VCaP (cell line): ENCODE measurements around the gene NRTN.
"Not testable (repeated sequence)": the region's sequence is repeated elsewhere in the genome, so short reads cannot be mapped to it uniquely, and the experiment has no call there.

Experiments
- H3K27ac ChIP-seq: fragments of 450-650 bp; 2 replicates; pipeline ENCODE4 v1.5.1; 2017
- CTCF ChIP-seq: fragments of 450-650 bp; conservative IDR thresholded peaks from 2 replicates; pipeline ENCODE4 v1.5.1; 2017; ENCODE audit warnings: mild to moderate bottlenecking, moderate library complexity

Gene NRTN

GRCh38 chr19:5844456-5845433 is 39.9 kb downstream of the NRTN start:
- H3K27ac ChIP-seq: no peak overlapping the region
- no peak for TF ChIP-seq CTCF

- not testable (repeated sequence) for H3K27ac ChIP-seq
These were observed 43.0 kb downstream of the NRTN start for GRCh38 chr19:5847846-5848245.

- not testable (repeated sequence) for H3K27ac ChIP-seq
These were observed 43.8 kb downstream of the NRTN start for GRCh38 chr19:5848621-5849020.

GRCh38 chr19:5850189-5850588 is 45.3 kb downstream of the NRTN start:
- no peak for TF ChIP-seq CTCF
- H3K27ac ChIP-seq: no peak overlapping the region

- no peak for TF ChIP-seq CTCF
- H3K27ac ChIP-seq: no peak overlapping the region
These were observed 46.0 kb downstream of the NRTN start for GRCh38 chr19:5850743-5851293.

GRCh38 chr19:5851302-5851701 is 46.4 kb downstream of the NRTN start, which contains the start of gene FUT3:
Gene FUT3 (minus strand): TSS chr19:5851449.
- no peak within 1 kb of the TSS for H3K27ac ChIP-seq
- no peak for TF ChIP-seq CTCF

- H3K27ac ChIP-seq: not testable (repeated sequence)
These were observed 49.3 kb downstream of the NRTN start for GRCh38 chr19:5854121-5854520.

GRCh38 chr19:5855151-5855550 is 50.3 kb downstream of the NRTN start:
- not testable (repeated sequence) for H3K27ac ChIP-seq

GRCh38 chr19:5857203-5858081 is 52.6 kb downstream of the NRTN start:
- H3K27ac ChIP-seq: no peak overlapping the region
- no peak for TF ChIP-seq CTCF
